Frontal cortex (tissue), 4 donors: ENCODE measurements around the gene MEGF9. TPM values are rescaled to one million over a fixed set of nuclear protein-coding genes. Genes with fewer than 3 reads are reported as not detected.
"Not testable (repeated sequence)": the region's sequence is repeated elsewhere in the genome, so short reads cannot be mapped to it uniquely, and the experiment has no call there.

Experiments
- DNase-seq, 2 donors: peaks; one replicate each; pipeline ENCODE4 v3.0.0; 2012; ENCODE audit warnings: low spot score in 2 of 2
- FAIRE-seq: peaks from 2 replicates; lab custom pipeline; 2012; peaks lifted over from hg19 to GRCh38; lab: Jason Lieb, UNC
- total RNA-seq: library from RNA; depleted of rRNA; stranded (reverse); fragments of >200 nt; gene quantifications from one replicate; pipeline ENCODE4 v1.2.3, GENCODE V29; 2014
- donor health status: control.
- donor health status: control.
- donor health status: control.

MEGF9 gene
- total RNA-seq, 1 donor from 2014 or later, result 59.5 TPM

DNA sequence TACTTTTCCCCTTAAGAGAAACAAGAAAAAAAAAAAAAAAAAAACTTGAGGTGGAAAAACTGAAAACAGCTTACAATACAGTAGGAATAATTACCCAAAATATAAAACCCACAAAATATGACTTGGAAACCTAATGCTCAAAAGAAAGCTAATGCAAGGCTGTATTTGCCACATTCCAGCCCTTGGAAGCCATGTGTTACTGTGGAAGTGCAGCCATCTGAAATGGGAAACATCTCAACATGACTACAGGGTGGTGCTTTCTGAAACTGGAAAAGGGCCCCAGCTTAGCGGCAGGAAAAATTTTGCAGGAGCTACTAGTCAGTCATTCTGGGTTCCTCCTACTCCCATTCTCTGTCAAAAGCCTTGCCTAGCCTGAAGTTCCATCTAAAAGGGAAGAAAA is 154.7 kb downstream of the MEGF9 start:
- DNase-seq, result no peak
- FAIRE-seq, result no peak

DNA sequence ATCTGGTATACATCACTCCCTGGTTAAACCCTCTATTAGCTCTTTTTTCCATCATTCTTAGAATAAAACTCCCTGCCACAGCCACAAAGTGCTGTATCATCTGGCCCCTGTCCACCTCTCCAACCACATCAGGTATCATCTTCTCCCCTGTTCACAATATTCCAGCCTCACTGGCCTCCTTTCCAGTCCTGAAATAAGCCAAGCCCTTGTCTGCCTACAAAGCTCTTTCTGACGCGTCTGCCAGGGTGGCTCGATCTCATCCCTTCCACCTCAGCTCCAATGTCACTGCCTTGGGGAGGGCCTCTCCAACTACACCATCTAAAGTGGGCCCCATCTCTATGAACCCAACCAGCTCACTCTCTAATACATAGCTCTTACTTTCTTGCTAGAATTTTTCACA is 155.8 kb downstream of the MEGF9 start:
- FAIRE-seq, result no peak

DNA sequence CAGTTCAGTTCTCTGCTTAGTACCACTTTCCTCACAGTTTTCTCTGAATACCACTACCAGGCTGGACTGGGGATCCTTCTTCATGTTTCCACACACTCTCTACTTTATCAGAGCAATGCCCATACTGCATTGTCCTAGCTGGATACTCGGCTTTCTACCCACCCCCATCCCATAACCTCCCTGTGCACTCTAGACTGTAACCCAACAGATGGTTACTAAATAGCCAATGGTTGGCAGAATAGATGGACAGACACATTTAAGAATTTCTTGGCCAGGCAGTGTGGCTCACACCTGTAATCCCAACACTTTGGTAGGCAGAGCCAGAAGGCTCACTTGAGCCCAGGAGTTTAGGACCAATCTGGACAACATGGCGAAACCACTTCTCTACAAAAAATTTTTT is 157.1 kb downstream of the MEGF9 start:
- FAIRE-seq, result no peak
- no peak for DNase-seq

More for the DNA sequence above, 155.8 kb downstream of the MEGF9 start:
- DNase-seq, result no peak

DNA sequence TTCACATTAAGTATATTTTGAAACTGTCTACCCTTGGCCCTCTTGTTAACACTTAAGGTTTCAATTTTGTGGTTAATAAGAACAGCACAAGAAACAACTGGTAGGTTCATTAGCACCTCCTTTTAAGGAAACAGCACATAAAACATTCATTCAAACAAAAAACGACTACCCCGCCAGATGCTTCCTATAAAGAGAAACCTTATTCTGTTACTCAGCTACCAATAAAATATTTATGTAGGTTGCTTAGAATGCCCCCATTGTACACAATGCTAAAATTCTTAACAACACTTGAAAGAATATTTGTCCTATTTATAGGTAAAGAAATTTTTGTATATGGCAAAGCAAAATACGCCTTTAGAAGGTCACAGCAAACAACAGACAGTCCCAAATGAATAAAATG is 157.5 kb downstream of the MEGF9 start:
- DNase-seq, result no peak

DNA sequence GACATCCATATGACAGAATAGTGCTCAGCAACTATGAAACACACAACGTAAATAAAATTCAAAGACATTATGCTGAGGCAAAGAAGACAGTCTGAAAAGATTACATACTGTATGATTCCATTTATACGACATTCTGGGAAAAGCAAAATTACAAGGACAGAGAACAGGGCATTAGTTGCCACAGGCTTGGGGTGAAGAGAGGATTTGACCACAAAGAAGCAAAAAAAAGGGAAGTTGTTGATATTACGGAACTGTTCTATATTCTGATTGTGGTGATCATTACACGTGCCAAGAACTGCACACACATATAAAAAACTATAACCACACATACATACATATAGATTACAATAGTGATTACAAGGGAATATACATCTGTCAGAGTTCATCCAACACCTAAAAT is 158.4 kb downstream of the MEGF9 start:
- DNase-seq (no peak), FAIRE-seq (no peak)

More for the DNA sequence above, 157.5 kb downstream of the MEGF9 start:
- FAIRE-seq, result no peak

DNA sequence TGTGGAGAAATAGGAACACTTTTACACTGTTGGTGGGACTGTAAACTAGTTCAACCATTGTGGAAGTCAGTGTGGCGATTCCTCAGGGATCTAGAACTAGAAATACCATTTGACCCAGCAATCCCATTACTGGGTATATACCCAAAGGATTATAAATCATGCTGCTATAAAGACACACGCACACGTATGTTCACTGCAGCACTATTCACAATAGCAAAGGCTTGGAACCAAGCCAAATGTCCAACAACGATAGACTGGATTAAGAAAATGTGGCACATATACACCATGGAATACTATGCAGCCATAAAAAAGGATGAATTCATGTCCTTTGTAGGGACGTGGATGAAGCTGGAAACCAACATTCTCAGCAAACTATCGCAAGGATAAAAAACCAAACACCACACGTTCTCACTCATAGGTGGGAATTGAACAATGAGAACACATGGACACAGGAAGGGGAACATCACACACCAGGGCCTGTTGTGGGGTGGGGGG is 162.0 kb downstream of the MEGF9 start:
- FAIRE-seq, DNase-seq: not testable (repeated sequence)

Other genes with a start within 250 kb of the MEGF9 start
- gene CDK5RAP2, start 134.3 kb downstream of the MEGF9 start, total RNA-seq, result 41.2 TPM
- gene FBXW2, start 78.9 kb upstream of the MEGF9 start, total RNA-seq, result 39.9 TPM
- gene PSMD5, start 128.5 kb upstream of the MEGF9 start, total RNA-seq, result 31.0 TPM
- gene PHF19, start 162.7 kb upstream of the MEGF9 start, total RNA-seq, result 3.7 TPM
- 1.6 TPM for gene TRAF1, start 212.3 kb upstream of the MEGF9 start, total RNA-seq